ENCODE data around the gene MTRR.

Gene MTRR

GRCh38 chr5:7867260-7867659 is 1.7 kb upstream of the MTRR start:
- no peak for TF ChIP-seq PPARA (CRISPR knock-in tag; IDR thresholded peaks at IDR 0.05; ENCODE audit: borderline replicate concordance)
- ATAC-seq: no peak

- ATAC-seq: peak; percentile 19
Observed at GRCh38 chr5:7868427-7868772, 548 bp upstream of the MTRR start.

GRCh38 chr5:7869474-7870136 is 657 bp downstream of the MTRR start:
- peak; percentile 62 for ATAC-seq

More at GRCh38 chr5:7868427-7868772, 548 bp upstream of the MTRR start:
- no peak for TF ChIP-seq SNAI2 (CRISPR knock-in tag; IDR thresholded peaks at IDR 0.05)

GRCh38 chr5:7871653-7872052 is 2.7 kb downstream of the MTRR start:
- TF ChIP-seq ARNTL (CRISPR knock-in tag; IDR thresholded peaks at IDR 0.05; ENCODE audit: borderline replicate concordance, low read depth) (no peak), GLIS3 (CRISPR knock-in tag; IDR thresholded peaks at IDR 0.05) (no peak), ISL1 (CRISPR knock-in tag; IDR thresholded peaks at IDR 0.05) (no peak), ZNF70 (CRISPR knock-in tag; IDR thresholded peaks at IDR 0.05) (no peak), RARB (CRISPR knock-in tag; IDR thresholded peaks at IDR 0.05) (no peak), CSDC2 (CRISPR knock-in tag; IDR thresholded peaks at IDR 0.05) (no peak), TCF4 (CRISPR knock-in tag; IDR thresholded peaks at IDR 0.05; ENCODE audit: borderline replicate concordance) (no peak), ZC3H10 (CRISPR knock-in tag; IDR thresholded peaks at IDR 0.05) (no peak), BACH2 (CRISPR knock-in tag; IDR thresholded peaks at IDR 0.05; ENCODE audit: borderline replicate concordance) (no peak), ZFP3 (CRISPR knock-in tag; IDR thresholded peaks at IDR 0.05) (no peak), OSR1 (CRISPR knock-in tag; IDR thresholded peaks at IDR 0.05) (no peak), TOX (CRISPR knock-in tag; IDR thresholded peaks at IDR 0.05; ENCODE audit: borderline replicate concordance) (no peak), ESRRG (CRISPR knock-in tag; IDR thresholded peaks at IDR 0.05) (no peak), POU6F1 (CRISPR knock-in tag; IDR thresholded peaks at IDR 0.05; ENCODE audit: borderline replicate concordance, low read depth) (no peak), ZFP30 (CRISPR knock-in tag; IDR thresholded peaks at IDR 0.05) (no peak)
- ATAC-seq: no peak

More at GRCh38 chr5:7869474-7870136, 657 bp downstream of the MTRR start:
- TF ChIP-seq POU6F1 (CRISPR knock-in tag; IDR thresholded peaks at IDR 0.05; ENCODE audit: borderline replicate concordance, low read depth) (no peak), PATZ1 (CRISPR knock-in tag; IDR thresholded peaks at IDR 0.05; ENCODE audit: borderline replicate concordance) (no peak), TCF4 (CRISPR knock-in tag; IDR thresholded peaks at IDR 0.05; ENCODE audit: borderline replicate concordance) (no peak), PPARA (CRISPR knock-in tag; IDR thresholded peaks at IDR 0.05; ENCODE audit: borderline replicate concordance) (no peak), CSRNP3 (CRISPR knock-in tag; IDR thresholded peaks at IDR 0.05) (no peak), ESRRG (CRISPR knock-in tag; IDR thresholded peaks at IDR 0.05) (no peak)

- no peak for ATAC-seq
- TF ChIP-seq CSDC2 (CRISPR knock-in tag; IDR thresholded peaks at IDR 0.05) (no peak), ZNF8 (CRISPR knock-in tag; IDR thresholded peaks at IDR 0.05) (no peak), GLIS3 (CRISPR knock-in tag; IDR thresholded peaks at IDR 0.05) (no peak), ESRRG (CRISPR knock-in tag; IDR thresholded peaks at IDR 0.05) (no peak), CSRNP3 (CRISPR knock-in tag; IDR thresholded peaks at IDR 0.05) (no peak), PATZ1 (CRISPR knock-in tag; IDR thresholded peaks at IDR 0.05; ENCODE audit: borderline replicate concordance) (no peak), TSHZ2 (CRISPR knock-in tag; IDR thresholded peaks at IDR 0.05) (no peak)
Observed at GRCh38 chr5:7872517-7873130, 3.7 kb downstream of the MTRR start.

All from SK-N-SH treated with all-trans-retinoic acid at 6 μM for 48 hours (cell line).